ENCODE measurements around the gene SMIM30. TPM values are rescaled to one million over a fixed set of nuclear protein-coding genes. Genes with fewer than 3 reads are reported as not detected.

SMIM30 gene
- total RNA-seq, 4 donors from 2014 or later: 55.9 to 98.8 (median 73.0) TPM

DNA sequence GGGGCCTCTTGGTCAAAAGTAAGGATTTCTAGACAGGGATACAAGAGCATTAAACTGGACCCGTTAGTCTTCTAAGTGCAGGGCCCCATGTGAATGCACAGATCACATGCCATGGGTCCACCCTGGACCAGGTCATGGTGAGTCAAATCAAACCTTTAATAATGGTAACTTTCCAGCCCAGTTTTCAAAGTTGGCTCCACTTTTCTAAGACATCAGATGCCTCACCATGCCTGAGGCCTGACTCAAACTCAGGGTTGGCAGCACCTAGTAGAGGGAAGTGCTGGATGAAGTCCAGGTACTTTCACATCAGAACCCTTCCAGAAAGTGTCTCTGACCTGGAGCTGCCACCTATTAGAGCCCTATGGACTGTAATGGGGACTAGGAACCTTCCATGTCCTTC lies 9.7 kb upstream of the SMIM30 start:
- in situ Hi-C loops (cut with MboI; ENCODE audit: low sequenced_read_pairs in 4 of 4) (loop anchor here in 1 of 4 donors (10.0 kb wide), 1 partner anchor 183 kb away; no protein-coding TSS in a partner anchor), intact Hi-C loops (cut with DNase I; ENCODE audit: low total_unique reads) (no loop called here)
- ATAC-seq (no peak), DNase-seq (no peak)
- Histone ChIP-seq H3K27ac (no peak overlapping the region), H3K4me1 (no peaks in the 10 kb centered on the region), H3K4me3 (no peak overlapping the region), H3K27me3 (no peaks in the 10 kb centered on the region), H3K9me3 (no peaks in the 10 kb centered on the region), H3K36me3 (no peaks in the 10 kb centered on the region)
- TF ChIP-seq, protein P1, sequence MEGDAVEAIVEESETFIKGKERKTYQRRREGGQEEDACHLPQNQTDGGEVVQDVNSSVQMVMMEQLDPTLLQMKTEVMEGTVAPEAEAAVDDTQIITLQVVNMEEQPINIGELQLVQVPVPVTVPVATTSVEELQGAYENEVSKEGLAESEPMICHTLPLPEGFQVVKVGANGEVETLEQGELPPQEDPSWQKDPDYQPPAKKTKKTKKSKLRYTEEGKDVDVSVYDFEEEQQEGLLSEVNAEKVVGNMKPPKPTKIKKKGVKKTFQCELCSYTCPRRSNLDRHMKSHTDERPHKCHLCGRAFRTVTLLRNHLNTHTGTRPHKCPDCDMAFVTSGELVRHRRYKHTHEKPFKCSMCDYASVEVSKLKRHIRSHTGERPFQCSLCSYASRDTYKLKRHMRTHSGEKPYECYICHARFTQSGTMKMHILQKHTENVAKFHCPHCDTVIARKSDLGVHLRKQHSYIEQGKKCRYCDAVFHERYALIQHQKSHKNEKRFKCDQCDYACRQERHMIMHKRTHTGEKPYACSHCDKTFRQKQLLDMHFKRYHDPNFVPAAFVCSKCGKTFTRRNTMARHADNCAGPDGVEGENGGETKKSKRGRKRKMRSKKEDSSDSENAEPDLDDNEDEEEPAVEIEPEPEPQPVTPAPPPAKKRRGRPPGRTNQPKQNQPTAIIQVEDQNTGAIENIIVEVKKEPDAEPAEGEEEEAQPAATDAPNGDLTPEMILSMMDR (IDR thresholded peaks at IDR 0.05 in 4 of 5, conservative IDR thresholded peaks at IDR 0.05 in 1 of 5): no peak
- TF ChIP-seq POLR2A (IDR thresholded peaks at IDR 0.05): no peak

DNA sequence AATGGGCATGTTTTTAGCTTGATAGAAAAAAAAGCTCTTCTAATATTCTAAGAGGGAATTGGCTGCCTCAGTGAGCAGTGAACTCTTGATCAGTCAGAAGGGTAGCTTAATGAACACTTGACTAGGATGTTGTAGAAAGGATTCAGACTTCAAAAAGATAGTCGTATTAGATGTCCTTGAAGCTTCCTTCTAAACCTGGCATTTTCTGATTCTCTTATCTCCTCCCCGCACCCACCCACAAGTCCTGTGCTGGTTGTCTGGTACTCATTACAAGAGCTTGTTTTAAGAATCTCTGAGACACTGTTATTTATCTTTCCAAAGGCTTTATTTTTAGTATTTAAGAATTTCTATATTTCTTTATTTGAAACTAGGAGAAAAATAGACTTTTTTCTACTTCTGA lies 7.4 kb upstream of the SMIM30 start:
- Histone ChIP-seq H3K36me3 (no peaks in the 10 kb centered on the region), H3K4me3 (no peak overlapping the region), H3K9me3 (no peaks in the 10 kb centered on the region), H3K27ac (no peak overlapping the region), H3K27me3 (no peaks in the 10 kb centered on the region), H3K4me1 (no peaks in the 10 kb centered on the region)
- in situ Hi-C loops (cut with MboI; ENCODE audit: low sequenced_read_pairs in 4 of 4): loop anchor here in 1 of 4 donors (10.0 kb wide), 1 partner anchor 181 kb away; no protein-coding TSS in a partner anchor
- ATAC-seq (no peak), DNase-seq (no peak)
- TF ChIP-seq, protein P1 (IDR thresholded peaks at IDR 0.05 in 4 of 5, conservative IDR thresholded peaks at IDR 0.05 in 1 of 5): no peak
- no peak for TF ChIP-seq POLR2A (IDR thresholded peaks at IDR 0.05)
- intact Hi-C loops (cut with DNase I; ENCODE audit: low total_unique reads): no loop called here

DNA sequence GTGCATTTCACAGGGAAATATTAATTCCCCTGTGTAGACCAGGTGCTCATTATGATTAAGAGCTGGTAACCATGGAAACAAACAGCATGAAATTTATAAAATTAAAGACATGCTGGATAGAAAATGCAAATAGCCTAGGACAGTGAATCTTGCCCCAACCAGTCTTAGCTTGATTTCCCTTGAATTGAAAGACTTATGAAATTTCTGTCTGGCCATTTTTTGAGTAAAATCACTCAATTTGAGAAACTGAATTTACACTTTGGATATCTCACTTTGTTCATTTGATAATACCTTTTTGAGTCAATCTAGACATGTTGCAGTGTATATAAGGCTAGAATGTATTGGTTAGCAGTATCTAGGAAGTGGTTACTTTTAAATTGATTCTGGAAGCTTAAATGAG lies 4.4 kb upstream of the SMIM30 start:
- Histone ChIP-seq H3K9me3 (no peaks in the 10 kb centered on the region), H3K27ac (no peak overlapping the region), H3K4me3 (no peak overlapping the region), H3K27me3 (no peaks in the 10 kb centered on the region), H3K36me3 (no peaks in the 10 kb centered on the region), H3K4me1 (peaks cover 5 to 11% of the 10 kb centered on the region in 2 donors)
- intact Hi-C loops (cut with DNase I; ENCODE audit: low total_unique reads): no loop called here
- DNase-seq (no peak), ATAC-seq (no peak)
- TF ChIP-seq, protein P1 (IDR thresholded peaks at IDR 0.05 in 4 of 5, conservative IDR thresholded peaks at IDR 0.05 in 1 of 5): no peak
- TF ChIP-seq POLR2A (IDR thresholded peaks at IDR 0.05): no peak
- in situ Hi-C loops (cut with MboI; ENCODE audit: low sequenced_read_pairs in 4 of 4): loop anchor here in 2 of 4 donors (10.0 to 25.0 kb wide), 2 partner anchors 178 to 185 kb away; a partner anchor contains a TSS

DNA sequence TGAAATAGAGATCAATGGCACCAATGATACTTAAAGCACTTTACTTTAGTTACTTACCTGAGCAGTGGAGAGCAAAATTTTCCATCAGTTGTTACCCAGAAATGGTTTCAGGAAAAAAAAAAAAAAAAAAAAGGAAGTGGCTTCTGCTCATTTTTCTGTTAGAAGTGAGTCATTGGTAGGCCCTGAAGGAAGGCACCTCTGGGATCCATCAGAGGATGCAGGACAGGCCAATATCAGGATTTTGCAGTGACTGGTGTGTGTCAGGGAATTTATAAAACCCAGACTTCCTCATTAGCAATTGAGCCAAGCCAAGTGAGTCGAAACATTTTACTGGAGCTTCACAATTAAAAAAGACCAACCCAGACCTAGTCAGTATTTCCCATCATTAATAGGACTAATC lies 2.3 kb upstream of the SMIM30 start:
- H3K36me3 ChIP-seq: peaks cover 0 to 9% of the 10 kb centered on the region in 2 donors
- peaks cover 12 to 17% of the 10 kb centered on the region in 2 donors for H3K4me1 ChIP-seq
- in situ Hi-C loops (cut with MboI; ENCODE audit: low sequenced_read_pairs in 4 of 4) (loop anchor here in 2 of 4 donors (10.0 to 25.0 kb wide), 2 partner anchors 176 to 183 kb away; a partner anchor contains a TSS), intact Hi-C loops (cut with DNase I; ENCODE audit: low total_unique reads) (no loop called here)
- TF ChIP-seq, protein P1 (IDR thresholded peaks at IDR 0.05 in 4 of 5, conservative IDR thresholded peaks at IDR 0.05 in 1 of 5): no peak
- TF ChIP-seq POLR2A (IDR thresholded peaks at IDR 0.05): no peak
- H3K9me3 ChIP-seq: no peaks in the 10 kb centered on the region
- ATAC-seq (no peak), DNase-seq (no peak)
- no peak overlapping the region for H3K4me3 ChIP-seq
- H3K27ac ChIP-seq: no peak overlapping the region
- H3K27me3 ChIP-seq: no peaks in the 10 kb centered on the region
